Esophagus muscularis mucosa (tissue), 3 donors: ENCODE results near the gene DUX4.
"Not testable (repeated sequence)": the region's sequence is repeated elsewhere in the genome, so short reads cannot be mapped to it uniquely, and the experiment has no call there.

Source experiments
- POLR2A ChIP-seq: fragments of 450-650 bp; IDR thresholded peaks from one replicate; pipeline ENCODE4 v1.6.1; 2017; ENCODE audit warnings: antibody characterized with exemption, moderate library complexity, mild to moderate bottlenecking, low read depth
- TF ChIP-seq, protein P1 (sequence below), 3 experiments: fragments of 200-600 bp in 2 of 3; fragments of 450-650 bp in 1 of 3; sonication (generic) in 2 of 3; IDR thresholded peaks; one replicate each; pipeline ENCODE4 v1.5.1; 2017 to 2019; ENCODE audit warnings: antibody characterized with exemption in 3 of 3, mild to moderate bottlenecking in 2 of 3, moderate library complexity in 1 of 3

GRCh38 chr4:190178606-190178990 lies 5.0 kb downstream of the DUX4 start:
- TF ChIP-seq, protein P1, sequence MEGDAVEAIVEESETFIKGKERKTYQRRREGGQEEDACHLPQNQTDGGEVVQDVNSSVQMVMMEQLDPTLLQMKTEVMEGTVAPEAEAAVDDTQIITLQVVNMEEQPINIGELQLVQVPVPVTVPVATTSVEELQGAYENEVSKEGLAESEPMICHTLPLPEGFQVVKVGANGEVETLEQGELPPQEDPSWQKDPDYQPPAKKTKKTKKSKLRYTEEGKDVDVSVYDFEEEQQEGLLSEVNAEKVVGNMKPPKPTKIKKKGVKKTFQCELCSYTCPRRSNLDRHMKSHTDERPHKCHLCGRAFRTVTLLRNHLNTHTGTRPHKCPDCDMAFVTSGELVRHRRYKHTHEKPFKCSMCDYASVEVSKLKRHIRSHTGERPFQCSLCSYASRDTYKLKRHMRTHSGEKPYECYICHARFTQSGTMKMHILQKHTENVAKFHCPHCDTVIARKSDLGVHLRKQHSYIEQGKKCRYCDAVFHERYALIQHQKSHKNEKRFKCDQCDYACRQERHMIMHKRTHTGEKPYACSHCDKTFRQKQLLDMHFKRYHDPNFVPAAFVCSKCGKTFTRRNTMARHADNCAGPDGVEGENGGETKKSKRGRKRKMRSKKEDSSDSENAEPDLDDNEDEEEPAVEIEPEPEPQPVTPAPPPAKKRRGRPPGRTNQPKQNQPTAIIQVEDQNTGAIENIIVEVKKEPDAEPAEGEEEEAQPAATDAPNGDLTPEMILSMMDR (IDR thresholded peaks at IDR 0.05): not testable (repeated sequence)
- not testable (repeated sequence) for TF ChIP-seq POLR2A
